Stimulated activated CD8-positive, alpha-beta memory T cell treated with anti-CD3 and anti-CD28 coated beads, Interleukin-15, amount 100 ng/mL, for 48 hours (primary cell): ENCODE measurements around the gene NEDD4L.
"Not testable (repeated sequence)": the region's sequence is repeated elsewhere in the genome, so short reads cannot be mapped to it uniquely, and the experiment has no call there.

Experiments
- DNase-seq, 2 donors: peaks; one replicate each; pipeline ENCODE4 v3.0.0-alpha.2; 2020; ENCODE audit warnings: low read depth in 2 of 2

Gene NEDD4L

GRCh38 chr18:58264075-58264474, 220.0 kb downstream of the NEDD4L start:
- DNase-seq, result no peak

- DNase-seq, result no peak
Observed at GRCh38 chr18:58264840-58265239, 220.8 kb downstream of the NEDD4L start.

- not testable (repeated sequence) for DNase-seq
Observed at GRCh38 chr18:58265489-58265888, 221.5 kb downstream of the NEDD4L start.

- DNase-seq, result no peak
Observed at GRCh38 chr18:58266291-58266690, 222.3 kb downstream of the NEDD4L start.

- no peak for DNase-seq
Observed at GRCh38 chr18:58267493-58267892, 223.5 kb downstream of the NEDD4L start.

- DNase-seq, result no peak
Observed at GRCh38 chr18:58268849-58269248, 224.8 kb downstream of the NEDD4L start.

GRCh38 chr18:58269931-58270330, 225.9 kb downstream of the NEDD4L start:
- no peak for DNase-seq

GRCh38 chr18:58270396-58270795, 226.4 kb downstream of the NEDD4L start:
- DNase-seq, result no peak

GRCh38 chr18:58271770-58272169, 227.7 kb downstream of the NEDD4L start:
- no peak for DNase-seq

- DNase-seq, result no peak
Observed at GRCh38 chr18:58272209-58272608, 228.2 kb downstream of the NEDD4L start.

GRCh38 chr18:58272779-58273435, 228.9 kb downstream of the NEDD4L start:
- DNase-seq, result no peak

GRCh38 chr18:58275176-58275575, 231.2 kb downstream of the NEDD4L start:
- no peak for DNase-seq

- no peak for DNase-seq
Observed at GRCh38 chr18:58276789-58277739, 233.0 kb downstream of the NEDD4L start.

- DNase-seq, result no peak
Observed at GRCh38 chr18:58279504-58280175, 235.6 kb downstream of the NEDD4L start.

GRCh38 chr18:58280191-58280590, 236.2 kb downstream of the NEDD4L start:
- DNase-seq, result no peak

- not testable (repeated sequence) for DNase-seq
Observed at GRCh38 chr18:58282872-58283271, 238.8 kb downstream of the NEDD4L start.

GRCh38 chr18:58284699-58285448, 240.8 kb downstream of the NEDD4L start:
- DNase-seq, result no peak

- DNase-seq, result no peak
Observed at GRCh38 chr18:58285449-58286130, 241.6 kb downstream of the NEDD4L start.

- no peak for DNase-seq
Observed at GRCh38 chr18:58286632-58287352, 242.8 kb downstream of the NEDD4L start.
